NCI-H1694 treated with DMSO at 0.1 percent for 48 hours (cell line): ENCODE measurements around the gene USP53.
"Not testable (repeated sequence)": the region's sequence is repeated elsewhere in the genome, so short reads cannot be mapped to it uniquely, and the experiment has no call there.

Source experiments
- DNase-seq: peaks from one replicate; lab custom pipeline; 2025; lab: John Stamatoyannopoulos, UW

Gene USP53

DNA sequence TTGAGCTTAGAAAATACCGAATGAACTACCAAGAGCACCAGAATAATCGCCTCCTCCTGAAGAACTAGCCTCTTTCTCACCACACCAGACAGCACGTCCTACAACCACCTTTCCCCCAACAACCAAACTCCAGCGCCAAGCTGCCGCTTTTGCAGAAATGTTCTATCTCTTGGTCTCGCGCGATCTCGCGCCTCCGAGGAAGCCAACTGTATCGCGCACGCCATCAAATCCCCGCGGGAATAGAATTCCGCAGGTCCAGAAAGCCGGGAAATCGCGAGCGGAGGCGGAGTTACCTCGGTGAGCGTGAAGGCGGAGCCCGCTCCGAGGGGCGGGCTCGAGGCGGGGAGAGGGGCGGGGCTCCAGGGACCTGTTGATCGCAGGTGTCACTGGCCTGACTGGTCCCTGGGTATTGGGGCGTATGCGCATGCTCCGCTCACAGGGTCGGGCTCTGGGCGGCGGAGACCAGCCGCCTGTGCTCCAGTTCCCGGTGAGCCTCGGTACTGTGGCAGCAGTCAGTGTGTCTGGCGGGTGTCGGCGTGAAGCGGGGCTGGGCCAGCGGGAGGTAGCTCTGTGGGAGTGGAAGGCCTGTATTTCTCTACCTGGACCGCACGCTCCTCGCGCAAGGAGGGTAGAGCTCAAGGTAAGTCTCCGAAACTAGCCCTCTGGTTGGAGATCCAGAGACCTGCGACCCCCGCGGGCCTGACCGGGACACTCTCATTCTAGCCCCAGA, at the start of gene USP53:
USP53 (plus strand) TSS at position 480 of the 730 bp plus-strand sequence. CDS start 27,047 bp downstream, outside the sequence.
- DNase-seq, result peak; percentile 68

DNA sequence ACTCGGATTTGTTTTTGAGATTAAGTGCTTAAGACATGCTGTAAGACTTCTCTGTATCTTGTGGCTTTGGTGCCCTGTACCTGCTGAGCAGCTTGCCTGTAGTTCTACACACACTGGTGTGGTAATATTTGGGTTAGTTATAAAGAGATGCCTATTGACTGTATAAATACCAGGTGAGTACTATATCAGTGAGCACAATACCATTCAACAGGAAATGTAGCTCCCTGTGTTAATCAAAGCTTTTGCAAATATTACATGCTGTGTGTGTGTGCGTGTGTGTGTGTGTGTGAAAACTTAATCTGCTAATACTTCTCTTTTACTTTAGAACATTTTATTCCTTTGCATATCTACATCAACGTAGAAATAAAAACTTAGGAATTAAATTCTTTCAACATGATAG, 46.7 kb upstream of the USP53 start:
- no peak for DNase-seq

DNA sequence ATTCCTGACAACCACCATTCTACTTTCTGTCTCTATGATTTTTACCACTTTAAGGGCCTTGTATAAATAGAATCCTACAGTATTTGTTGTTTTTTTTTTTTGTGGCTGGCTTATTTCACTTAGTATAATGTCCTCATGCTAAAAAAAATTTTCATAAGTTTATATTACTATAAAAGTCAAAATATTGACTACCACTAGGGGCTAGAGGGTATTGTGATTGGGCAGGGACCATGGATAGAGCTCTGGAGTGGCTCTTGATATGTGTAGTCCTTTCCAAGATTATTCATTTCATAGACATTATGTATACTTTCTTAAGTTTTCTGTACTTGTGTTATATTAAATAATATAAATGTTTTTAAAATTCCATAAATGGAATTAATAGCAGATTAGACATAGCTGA, 42.3 kb upstream of the USP53 start:
- no peak for DNase-seq

DNA sequence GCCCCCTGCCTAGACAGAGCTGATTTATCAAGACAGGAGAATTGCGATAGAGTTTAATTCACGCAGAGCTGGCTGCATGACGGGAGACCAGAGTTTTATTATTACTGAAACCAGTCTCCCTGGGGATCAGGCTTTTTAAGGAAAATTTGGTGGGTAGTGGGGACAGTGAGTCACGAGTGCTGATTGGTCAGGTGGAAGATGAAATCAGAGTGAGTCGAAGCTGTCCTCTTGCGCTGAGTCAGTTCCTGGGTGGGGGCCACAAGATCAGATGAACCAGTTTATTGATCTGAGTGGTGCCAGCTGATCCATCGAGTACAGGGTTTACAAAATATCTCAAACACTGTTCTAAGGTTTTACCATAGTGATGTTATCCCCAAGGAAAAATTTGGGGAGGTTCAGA, 40.3 kb upstream of the USP53 start:
- no peak for DNase-seq

DNA sequence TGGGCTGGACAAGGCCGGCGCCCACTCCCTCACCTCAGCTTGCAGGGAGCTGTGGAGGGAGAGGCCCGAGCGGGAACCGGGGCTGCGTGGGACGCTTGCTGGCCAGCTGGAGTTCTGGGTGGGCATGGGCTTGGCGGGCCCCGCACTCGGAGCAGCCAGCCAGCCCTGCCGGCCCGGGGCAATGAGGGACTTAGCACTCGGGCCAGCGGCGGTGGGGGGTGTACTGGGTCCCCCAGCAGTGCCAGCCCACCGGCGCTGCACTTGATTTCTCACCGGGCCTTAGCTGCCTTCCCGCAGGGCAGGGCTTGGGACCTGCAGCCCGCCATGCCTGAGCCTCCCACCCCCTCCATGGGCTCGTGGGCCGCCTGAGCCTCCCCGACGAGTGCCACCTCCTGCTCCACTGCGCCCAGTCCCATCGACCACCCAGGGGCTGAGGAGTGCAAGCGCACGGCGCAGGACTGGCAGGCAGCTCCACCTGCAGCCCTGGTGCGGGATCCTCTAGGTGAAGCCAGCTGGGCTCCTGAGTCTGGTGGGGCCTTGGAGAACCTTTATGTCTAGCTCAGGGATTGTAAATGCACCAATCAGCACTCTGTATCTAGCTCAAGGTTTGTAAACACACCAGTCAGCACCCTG, 38.7 kb upstream of the USP53 start:
- DNase-seq, result not testable (repeated sequence)

DNA sequence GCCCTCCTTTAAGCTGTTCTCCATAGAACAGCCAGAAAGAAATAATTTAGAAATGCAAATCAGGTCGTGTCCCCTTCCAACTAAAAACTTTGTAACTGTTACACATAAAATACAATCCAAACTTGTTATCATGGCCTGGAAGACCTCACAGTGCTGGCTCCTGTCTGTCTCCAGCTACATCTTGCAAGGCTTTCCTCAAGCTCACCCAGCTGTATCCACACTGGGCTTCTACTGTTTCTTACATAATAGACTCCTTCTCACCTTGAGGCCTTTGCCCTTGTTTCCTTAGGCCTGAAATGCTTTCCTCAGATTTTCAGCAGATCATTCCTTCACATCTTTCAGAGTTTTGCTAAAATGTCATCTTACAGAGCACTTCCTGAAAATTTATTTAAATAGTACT, 33.5 kb upstream of the USP53 start:
- DNase-seq, result no peak

DNA sequence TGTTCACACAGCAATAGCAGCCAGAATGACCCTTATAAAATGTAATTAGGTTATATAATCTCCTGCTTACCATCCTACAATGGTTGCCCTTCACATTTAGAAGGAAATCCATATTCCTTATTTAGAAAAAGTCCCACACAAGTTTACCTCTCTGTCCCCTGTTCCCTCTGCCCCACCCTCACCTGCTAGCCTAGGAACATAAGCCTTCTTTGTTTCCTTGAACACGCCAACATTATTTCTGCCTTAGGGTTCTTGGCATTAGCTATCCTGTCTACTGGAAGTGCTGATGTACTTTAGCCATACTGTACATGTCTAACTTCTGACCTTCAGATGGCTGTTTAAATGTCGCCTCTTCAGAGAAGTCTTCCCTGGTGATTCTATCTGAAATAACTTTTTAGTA, 28.4 kb upstream of the USP53 start:
- DNase-seq, result no peak

DNA sequence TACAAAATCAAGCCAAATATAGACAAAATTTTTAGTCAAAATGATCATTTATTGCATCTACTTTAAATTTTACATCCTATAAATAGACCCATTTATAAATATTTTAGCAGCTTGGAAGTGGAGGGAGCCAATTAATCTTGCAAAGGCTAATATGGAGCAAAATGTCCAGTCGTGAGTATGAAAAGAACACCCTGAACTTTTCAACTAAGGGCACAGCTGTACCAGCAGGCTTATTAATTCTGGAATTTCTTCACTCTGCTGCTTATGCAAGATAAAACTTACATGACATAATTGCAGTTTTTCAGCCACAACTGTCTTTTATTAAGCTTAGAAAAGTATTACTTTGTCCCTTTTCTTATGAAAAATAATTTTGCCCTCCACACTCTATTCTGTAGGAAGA, 22.9 kb upstream of the USP53 start:
- DNase-seq, result no peak

DNA sequence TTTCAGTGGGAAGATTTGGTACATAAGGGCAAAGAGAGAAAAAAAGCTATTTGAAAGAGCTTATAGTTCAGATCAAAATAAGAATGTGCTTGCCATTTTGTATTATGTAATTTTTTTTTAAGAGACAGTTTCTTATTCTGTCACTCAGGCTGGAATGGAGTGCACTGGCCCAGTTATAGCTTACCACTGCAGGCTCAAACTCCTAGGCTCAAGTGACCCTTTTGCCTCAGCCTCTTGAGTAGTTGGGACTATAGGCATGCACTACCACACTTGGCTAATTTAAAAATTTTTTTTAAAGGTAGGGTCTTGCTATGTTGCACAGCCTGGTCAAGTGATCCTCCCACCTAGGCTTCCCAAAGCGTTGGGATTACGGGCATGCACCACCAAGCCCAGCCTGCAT, 22.2 kb upstream of the USP53 start:
- DNase-seq, result no peak

DNA sequence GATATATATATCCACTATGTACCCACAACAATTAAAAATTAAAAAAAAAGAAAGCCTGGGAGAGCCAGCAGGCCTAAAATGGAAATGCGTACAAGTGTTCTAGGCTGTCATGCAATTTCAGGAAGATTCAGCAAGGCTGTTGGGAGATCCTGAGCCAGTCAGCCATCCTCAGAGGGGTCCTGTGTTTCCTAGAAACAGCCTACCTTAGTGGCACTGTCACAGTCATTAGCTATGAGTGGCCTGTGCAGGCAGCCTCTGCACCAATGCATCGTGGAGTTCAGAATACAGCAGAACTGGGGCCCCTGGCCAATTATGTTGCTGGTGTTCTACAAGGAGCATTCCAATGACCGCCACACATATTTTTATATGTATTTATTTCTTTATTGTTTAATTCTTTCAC, 21.0 kb upstream of the USP53 start:
- no peak for DNase-seq

DNA sequence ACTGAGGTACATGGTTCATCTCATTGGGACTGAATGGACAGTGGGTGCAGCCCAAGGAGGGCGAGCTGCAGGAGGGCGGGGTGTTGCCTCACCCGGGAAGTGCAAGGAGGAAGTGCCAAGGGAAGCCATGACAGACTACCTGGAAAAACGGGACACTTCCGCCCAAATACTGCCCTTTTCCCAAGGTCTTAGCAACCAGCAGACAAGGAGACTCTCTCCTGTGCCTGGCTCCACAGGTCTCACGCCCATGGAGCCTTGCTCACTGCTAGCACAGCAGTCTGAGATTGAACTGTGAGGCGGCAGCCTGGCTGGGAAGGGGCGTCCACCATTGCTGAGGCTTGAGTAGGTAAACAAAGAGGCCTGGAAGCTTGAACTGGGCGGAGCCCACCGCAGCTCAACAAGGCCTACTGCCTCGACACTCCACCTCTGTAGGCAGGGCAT, 14.7 kb upstream of the USP53 start:
- no peak for DNase-seq

DNA sequence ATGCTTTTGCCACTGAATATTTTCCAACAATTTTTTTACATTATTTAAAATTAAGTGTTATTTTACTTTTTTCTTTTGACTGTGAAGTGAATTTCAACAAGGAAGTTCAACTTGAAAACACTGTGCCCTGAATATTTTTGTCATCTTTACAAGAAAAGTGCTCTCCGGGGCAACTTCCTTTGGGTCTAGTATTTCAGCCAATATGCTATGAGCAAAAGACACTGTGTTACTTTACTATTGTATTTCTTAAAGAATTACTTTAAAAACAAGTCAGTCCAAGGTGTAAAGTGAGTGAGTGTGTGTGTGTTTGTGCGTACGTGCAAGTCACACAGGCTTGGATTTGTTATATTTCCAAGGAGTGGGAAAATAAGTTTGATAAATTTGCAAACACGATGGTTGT, 7.6 kb upstream of the USP53 start:
- no peak for DNase-seq

DNA sequence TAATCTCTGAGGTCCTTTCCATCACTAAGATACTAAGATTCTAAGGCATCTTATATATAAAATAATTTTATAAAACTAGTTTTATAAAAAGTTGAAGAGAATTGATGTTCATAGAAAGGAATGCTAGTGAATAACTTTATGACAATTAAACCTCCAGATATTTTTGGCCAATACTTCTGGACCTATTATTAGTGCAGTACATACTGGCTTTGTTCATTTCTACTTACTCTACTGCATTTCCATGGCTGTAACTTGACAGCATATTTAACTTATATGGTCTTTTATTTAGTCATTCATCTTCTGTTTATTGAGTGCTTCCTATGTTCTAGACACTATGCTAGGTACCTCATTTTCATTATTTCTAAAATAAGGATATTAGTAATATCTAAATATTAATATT, 6.8 kb upstream of the USP53 start:
- no peak for DNase-seq

DNA sequence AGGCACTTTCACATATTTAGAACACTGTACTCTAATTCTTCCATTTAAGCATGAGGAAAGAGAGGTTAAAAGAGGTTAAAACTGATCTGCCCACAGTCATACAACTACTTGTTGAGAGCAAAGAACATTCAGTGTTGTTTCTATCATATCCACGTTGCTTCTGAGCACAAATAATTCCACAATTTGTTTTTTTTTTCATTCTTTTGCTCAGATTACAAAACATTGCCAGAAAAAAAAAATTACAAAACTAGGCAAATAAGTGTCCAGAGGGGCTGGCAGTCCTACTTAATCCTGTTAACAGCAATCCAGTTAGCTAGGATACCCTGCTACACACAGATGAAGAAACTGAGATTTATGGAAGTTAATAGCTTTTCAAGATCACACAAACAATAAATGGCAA, 6.3 kb upstream of the USP53 start:
- DNase-seq, result no peak

DNA sequence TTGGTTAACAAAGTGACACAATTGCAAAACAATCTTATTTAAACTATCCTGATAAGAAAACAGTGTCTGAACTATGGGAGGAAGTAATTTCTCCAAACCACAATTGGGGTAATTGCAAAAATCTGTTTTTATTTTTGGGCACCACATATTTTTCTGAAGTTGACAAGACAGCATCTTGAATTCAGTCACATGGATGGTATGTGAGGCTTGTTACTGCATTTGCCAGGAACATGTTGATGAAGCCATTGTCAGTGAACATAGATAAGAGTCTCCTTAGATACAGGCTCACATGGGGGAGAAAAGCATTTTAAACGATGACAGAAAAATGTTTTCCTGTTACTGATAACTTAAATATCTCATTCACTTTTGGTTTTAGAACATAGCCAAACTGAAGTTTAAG, 5.5 kb upstream of the USP53 start:
- no peak for DNase-seq

DNA sequence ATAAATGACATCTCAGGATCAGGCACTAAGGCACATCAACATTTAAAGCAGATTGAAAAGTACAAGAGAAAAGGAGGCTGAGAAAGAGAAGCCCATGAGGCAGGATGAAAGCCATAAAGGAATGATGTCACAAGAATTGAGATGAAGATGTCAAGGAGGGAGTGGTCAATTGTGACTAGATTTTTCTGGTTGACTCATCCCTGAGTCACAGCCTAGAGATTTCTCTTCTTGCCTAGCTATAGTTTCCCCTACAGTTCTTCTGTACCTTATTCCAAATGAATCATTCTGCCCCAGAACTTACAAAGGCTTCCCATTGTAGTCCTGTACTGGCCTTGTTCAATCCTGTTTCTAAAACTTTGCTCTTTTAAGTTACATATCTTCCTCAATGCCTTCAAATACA, 3.4 kb upstream of the USP53 start:
- no peak for DNase-seq

DNA sequence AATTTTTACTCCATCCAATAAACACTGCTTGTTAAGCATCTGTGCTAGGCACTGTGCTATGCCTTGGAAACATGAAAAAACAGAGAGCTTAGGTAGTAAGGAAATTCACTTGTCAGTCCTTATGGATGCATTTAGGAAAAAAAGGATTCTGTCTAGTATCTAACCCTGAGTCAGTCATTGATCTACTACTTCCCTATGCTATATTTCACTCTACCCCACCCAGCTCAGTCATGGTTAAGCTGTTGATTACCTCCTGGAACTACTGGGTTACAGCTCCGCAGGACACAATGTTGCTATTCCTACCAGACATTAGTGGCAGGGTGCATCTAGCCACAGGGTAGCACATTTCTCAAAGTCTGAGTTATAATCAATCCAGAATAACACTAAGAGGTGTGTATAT, 2.9 kb upstream of the USP53 start:
- no peak for DNase-seq

DNA sequence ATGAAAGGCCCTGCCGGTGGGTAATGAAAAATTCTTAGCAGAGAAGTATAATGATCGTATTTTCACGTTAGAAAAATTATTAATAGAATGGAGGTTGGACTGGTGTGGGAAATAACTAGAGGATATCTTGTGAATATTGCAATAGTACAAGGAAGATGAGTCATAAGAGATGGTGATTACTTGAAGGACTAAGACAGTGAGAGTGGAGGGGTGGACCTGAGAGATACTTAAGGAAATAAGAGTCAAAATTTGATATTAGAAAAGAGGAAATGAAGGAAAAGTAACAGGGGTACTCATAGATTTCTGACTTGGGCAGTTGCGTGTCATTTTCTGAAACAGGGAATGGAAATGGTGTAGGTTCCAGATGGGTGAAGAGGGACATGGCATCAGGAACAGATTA, 1.7 kb upstream of the USP53 start:
- no peak for DNase-seq

DNA sequence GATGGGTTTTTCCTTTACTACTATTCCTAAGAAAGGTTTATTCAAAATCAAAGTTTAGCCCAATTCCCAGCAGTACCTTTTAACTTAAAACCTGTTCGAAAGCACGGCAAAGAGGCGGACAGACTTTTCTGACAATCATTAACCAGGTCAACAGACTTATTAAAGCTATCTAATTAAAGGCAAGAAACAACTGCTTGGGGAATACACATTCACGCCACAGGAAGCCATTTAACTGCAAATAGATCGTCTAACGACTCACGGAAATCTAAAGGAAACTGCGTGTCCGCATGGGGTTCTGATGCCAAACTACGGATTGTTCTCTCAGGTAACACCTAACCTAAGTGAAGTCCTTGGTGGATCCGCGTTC, 663 bp upstream of the USP53 start:
- no peak for DNase-seq

DNA sequence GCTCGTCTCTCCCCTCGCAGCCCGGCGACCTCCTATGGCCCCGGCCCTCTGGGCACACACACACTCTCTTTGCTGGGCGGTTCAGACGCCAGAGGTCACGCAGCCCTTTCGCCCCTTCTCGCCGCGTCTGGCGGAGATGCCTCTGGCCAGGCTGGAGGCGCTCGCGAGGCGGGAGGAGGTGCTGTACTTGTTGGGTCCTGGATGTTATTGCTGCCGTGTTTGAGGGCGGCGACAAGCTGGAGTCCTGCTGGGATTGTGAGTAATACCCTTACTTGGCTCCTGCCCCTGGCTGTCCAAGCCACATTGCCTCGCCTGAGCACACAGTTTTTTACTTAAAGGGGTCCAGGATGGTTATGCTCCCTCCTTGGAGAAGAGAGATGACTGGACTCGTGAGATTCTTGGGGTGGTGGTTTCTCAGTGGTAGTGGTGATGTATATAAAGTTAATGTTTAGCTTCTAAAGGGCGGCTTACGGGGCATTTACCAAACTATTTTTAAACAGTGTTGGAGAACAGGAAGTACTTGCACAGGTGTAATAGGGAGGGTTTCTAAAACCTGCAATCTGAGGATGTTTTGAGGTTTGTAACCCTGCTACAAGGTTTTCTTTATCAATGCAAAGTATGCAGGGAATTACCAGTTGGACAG, 572 bp downstream of the USP53 start:
- no peak for DNase-seq

DNA sequence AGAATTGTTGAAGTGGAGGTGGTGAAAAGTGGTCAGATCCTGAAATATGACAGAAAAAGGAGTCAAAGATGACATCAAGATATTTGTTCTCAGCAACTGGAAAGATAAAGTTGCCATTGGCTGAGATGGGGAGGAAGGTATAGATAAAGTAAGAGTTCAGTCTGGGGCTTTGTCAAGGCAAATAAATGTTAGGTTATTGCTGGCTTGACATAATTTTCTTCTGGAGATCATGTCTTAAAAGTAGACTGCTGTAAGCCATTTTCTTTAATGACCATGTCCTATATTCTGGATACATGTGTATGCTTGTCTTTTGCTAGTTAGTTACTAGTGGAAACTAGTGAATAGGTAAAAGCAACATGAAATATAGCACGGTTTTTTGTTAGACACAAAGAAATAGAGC, 5.6 kb downstream of the USP53 start:
- no peak for DNase-seq

DNA sequence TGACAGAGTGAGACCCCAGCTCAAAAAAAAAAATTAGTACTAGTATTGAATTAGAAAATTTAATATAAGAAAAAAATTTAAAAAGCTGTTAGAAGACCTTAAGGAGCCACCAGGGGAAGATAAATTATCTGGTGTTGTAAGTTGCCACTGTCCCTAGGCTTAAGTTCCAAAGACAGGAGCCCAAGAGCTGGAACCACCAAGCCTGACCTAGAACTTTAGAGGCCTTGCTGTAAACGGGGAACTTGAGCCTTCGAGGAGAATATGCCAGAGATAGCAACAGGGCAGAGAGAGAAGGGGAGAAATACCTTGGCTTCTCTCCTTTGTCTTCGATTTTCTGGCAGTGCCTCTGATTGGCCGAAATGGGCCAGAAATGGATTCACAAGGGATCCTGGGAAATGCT, 8.9 kb downstream of the USP53 start:
- DNase-seq, result no peak

DNA sequence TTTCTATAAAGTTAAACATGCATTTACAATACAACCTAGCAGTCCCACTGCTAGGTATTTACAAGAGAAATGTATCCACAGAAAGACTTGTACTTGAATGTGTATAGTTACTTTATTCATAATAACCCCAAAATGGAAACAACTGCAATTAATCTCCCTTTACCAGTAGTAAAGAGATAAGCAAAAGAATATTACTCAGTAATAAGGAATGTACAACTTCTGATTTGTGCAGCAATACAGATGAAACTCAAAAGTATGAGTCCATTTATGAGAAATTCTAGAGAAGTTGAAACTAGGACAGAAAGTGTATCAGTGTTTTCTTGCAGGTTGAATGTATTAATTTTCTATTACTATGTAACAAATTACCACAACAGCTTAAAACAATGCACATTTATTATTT, 15.2 kb downstream of the USP53 start:
- no peak for DNase-seq

DNA sequence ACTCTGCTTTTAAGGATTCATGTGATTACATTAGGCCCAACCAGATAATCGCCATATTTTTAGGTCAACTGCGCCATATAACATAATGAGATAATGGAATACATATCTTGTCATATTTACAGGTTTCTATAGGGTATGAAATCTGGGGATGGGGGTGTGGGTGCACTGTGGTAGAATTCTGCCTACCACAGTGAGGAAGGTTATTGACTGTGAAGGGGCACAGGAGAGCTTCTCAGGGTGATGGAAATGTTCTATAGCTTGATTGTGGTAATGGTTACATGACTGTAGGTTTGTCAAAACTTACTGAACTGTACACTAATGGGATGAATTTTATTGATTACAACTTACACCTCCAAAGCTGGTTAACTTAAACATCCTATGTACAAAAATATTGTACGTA, 15.9 kb downstream of the USP53 start:
- no peak for DNase-seq
